H1 (cell line): ENCODE results near the gene KXD1. TPM values are rescaled to one million over a fixed set of nuclear protein-coding genes. Genes with fewer than 3 reads are reported as not detected.

Experiments
- ATF2 ChIP-seq: IDR thresholded peaks from 2 replicates; pipeline ENCODE4 v1.6.1; 2012; ENCODE audit warnings: low read length, inconsistent platforms
- BACH1 ChIP-seq: IDR thresholded peaks from 2 replicates; pipeline ENCODE4 v1.6.1; 2012; ENCODE audit warnings: low read length, improper control_type of control experiment
- BCL11A ChIP-seq, 2 experiments: IDR thresholded peaks; one replicate each; pipeline ENCODE4 v1.6.1; 2011; ENCODE audit warnings: low read depth in 2 of 2, low read length in 2 of 2, mild to moderate bottlenecking in 2 of 2
- CBX5 ChIP-seq: fragments of 300-800, 300-1000 bp; sonication (generic); IDR thresholded peaks from 2 replicates; pipeline ENCODE4 v1.7.1; 2016; ENCODE audit warnings: antibody characterized with exemption, low read length, low read depth
- CBX8 ChIP-seq: fragments of 300-800, 300-1000 bp; sonication (generic); IDR thresholded peaks from 2 replicates; pipeline ENCODE4 v1.7.1; 2016; ENCODE audit warnings: low read depth, low read length, borderline replicate concordance
- CEBPB ChIP-seq: IDR thresholded peaks from 2 replicates; pipeline ENCODE4 v1.6.1; 2012; ENCODE audit warnings: low read depth, low read length
- CHD2 ChIP-seq: IDR thresholded peaks from 2 replicates; pipeline ENCODE4 v1.6.1; 2012; ENCODE audit warnings: low read length, improper control_type of control experiment
- CTCF ChIP-seq, 3 experiments: IDR thresholded peaks; 1 replicate in 2 of 3; 2 replicates in 1 of 3; pipeline versions ENCODE4 v1.5.1 to v1.6.1; 2011; ENCODE audit warnings: low read length in 3 of 3, mild to moderate bottlenecking in 3 of 3, inconsistent platforms in 2 of 3, low read depth in 1 of 3, moderate library complexity in 1 of 3; ENCODE audit not compliant: insufficient read depth in 1 of 3; ENCODE audit errors: control extremely low read depth in 1 of 3
- HDAC6 ChIP-seq: IDR thresholded peaks from one replicate; pipeline ENCODE4 v1.7.1; 2012; ENCODE audit warnings: low read depth, mild to moderate bottlenecking, inconsistent platforms, low read length, moderate library complexity
- JUN ChIP-seq: IDR thresholded peaks from 2 replicates; pipeline ENCODE4 v1.6.1; 2011; ENCODE audit warnings: low read depth, mild to moderate bottlenecking, improper control_type of control experiment, low read length
- JUND ChIP-seq: IDR thresholded peaks from 2 replicates; pipeline ENCODE4 v1.6.1; 2011; ENCODE audit warnings: mild to moderate bottlenecking, improper control_type of control experiment, low read length
- MAX ChIP-seq: IDR thresholded peaks from 2 replicates; pipeline ENCODE4 v1.6.1; 2012; ENCODE audit warnings: inconsistent platforms
- NANOG ChIP-seq: IDR thresholded peaks from 2 replicates; pipeline ENCODE4 v1.6.1; 2011; ENCODE audit warnings: low read length, low read depth, mild to moderate bottlenecking, inconsistent platforms; ENCODE audit not compliant: insufficient read depth, poor library complexity, severe bottlenecking
- NRF1 ChIP-seq: IDR thresholded peaks from 2 replicates; pipeline ENCODE4 v1.6.1; 2011; ENCODE audit warnings: mild to moderate bottlenecking, low read depth, low read length, improper control_type of control experiment
- RBBP5 ChIP-seq: IDR thresholded peaks from 2 replicates; pipeline ENCODE4 v1.7.1; 2012; ENCODE audit warnings: low read depth, mild to moderate bottlenecking, inconsistent platforms, low read length, moderate library complexity, borderline replicate concordance
- SIX5 ChIP-seq: IDR thresholded peaks from 2 replicates; pipeline ENCODE4 v1.6.1; 2011; ENCODE audit warnings: mild to moderate bottlenecking, low read depth, low read length
- TBP ChIP-seq: IDR thresholded peaks from 2 replicates; pipeline ENCODE4 v1.6.1; 2011; ENCODE audit warnings: low read depth, low read length, improper control_type of control experiment
- USF2 ChIP-seq: IDR thresholded peaks from 2 replicates; pipeline ENCODE4 v1.6.1; 2011; ENCODE audit warnings: low read length, improper control_type of control experiment
- polyA plus RNA-seq, 7 experiments: library from polyadenylated mRNA; depleted of rRNA in 3 of 7; stranded (reverse) in 5 of 7; unstranded in 2 of 7; fragments of >200 nt in 5 of 7; fragments of 200-250 nt in 2 of 7; gene quantifications; 1 replicate in 5 of 7; 2 replicates in 1 of 7; 4 replicates in 1 of 7; pipeline versions ENCODE4 v1.2.1 to v1.2.3, GENCODE V29; 2011 to 2013; ENCODE audit warnings: missing spikeins in 2 of 7, mixed read lengths in 2 of 7
- total RNA-seq: library from RNA; stranded (reverse); fragmentation: NEBNext Ultra II Directional; extraction: Animal tissue kit (Norgen Biotek cat#: 25700); gene quantifications from 2 replicates; pipeline ENCODE4 v1.2.1, GENCODE V29; 2021

Gene KXD1
- total and polyA plus RNA-seq, 2 of the 8 experiments (the other 6 are each of a cell fraction or from before 2014, with no cell fraction given): 115 to 267 TPM

GRCh38 chr19:18590273-18591272, 32.9 kb downstream of the KXD1 start (continued):
- TF ChIP-seq HDAC6 (no peak), CHD2 (no peak), JUN (no peak), JUND (no peak), CBX8 (no peak), ATF2 (0 out of 2 replicates have a peak, but pooled peaks have one; percentile 37), CBX5 (no peak), SIX5 (no peak), NRF1 (no peak), BACH1 (peak; percentile 19; the same call in 1 of the 2 replicates), MAX (peak; percentile 86), NANOG (no peak), CEBPB (no peak), CTCF (IDR thresholded peaks at IDR 0.05; ENCODE audit: control extremely low read depth in 1 of 3, insufficient read depth in 1 of 3, low read depth in 1 of 3, low read length in 3 of 3) (peak; percentile 64 to 89 (median 75)), RBBP5 (no peak), TBP (peak; percentile 85), USF2 (no peak), BCL11A (IDR thresholded peaks at IDR 0.05; ENCODE audit: low read depth in 2 of 2, low read length in 2 of 2) (no peak)
